ENCODE data around the gene CFAP54. TPM values are rescaled to one million over a fixed set of nuclear protein-coding genes. Genes with fewer than 3 reads are reported as not detected.
"Not testable (repeated sequence)": the region's sequence is repeated elsewhere in the genome, so short reads cannot be mapped to it uniquely, and the experiment has no call there.

CFAP54 gene
- total RNA-seq, 1 donor from 2014 or later = 0.73 TPM

DNA sequence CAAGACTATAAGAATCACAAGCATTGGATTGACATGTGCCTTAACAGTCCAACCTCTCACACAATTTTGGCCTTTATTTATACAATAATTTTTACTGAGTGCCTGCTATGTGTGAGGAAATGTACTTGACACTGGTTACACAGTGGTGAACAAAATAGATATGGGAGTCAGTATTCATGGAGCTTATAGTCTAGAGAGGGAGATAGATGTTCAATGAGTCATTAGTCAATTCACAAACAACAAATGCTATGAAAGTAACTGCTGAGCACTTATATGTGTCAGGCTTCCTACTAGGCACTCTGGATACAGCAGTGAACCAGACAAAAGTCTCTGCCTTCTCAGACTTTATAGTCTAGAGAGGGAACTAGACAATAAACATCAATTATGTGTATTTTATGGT is 3.7 kb downstream of the CFAP54 start:
- no peaks in the 10 kb centered on the region for H3K27me3 Mint-ChIP-seq (ENCODE audit: unreplicated experiment)
- H3K9me3 Mint-ChIP-seq (ENCODE audit: unreplicated experiment) = no peaks in the 10 kb centered on the region
- peak; percentile 13 for DNase-seq (ENCODE audit: extremely low spot score, unreplicated experiment)
- no peak for TF ChIP-seq CTCF (IDR thresholded peaks at IDR 0.05)
- H3K4me1 Mint-ChIP-seq (ENCODE audit: unreplicated experiment) = peaks cover 11% of the 10 kb centered on the region
- H3K27ac Mint-ChIP-seq (ENCODE audit: unreplicated experiment) = no peak overlapping the region
- H3K36me3 Mint-ChIP-seq (ENCODE audit: unreplicated experiment) = no peaks in the 10 kb centered on the region
- no peak overlapping the region for H3K4me3 Mint-ChIP-seq (ENCODE audit: unreplicated experiment)

DNA sequence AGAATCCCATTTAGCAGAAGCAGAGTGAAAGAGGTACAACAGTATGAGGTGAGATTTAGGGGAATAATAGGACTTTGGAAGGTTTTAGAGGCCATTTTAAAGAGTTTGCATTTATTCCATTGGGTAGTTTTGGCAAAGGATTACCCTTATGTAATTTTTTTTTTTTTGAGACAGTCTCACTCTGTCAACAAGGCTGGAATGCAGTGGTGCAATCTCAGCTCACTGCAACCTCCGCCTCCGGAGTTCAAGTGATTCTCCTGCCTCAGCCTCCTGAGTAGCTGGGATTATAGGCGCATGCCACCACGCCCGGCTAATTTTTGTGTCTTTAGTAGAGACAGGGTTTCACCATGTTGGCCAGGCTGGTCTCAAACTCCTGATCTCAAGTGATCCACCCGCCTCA is 4.8 kb downstream of the CFAP54 start:
- H3K36me3 Mint-ChIP-seq (ENCODE audit: unreplicated experiment); H3K9me3 Mint-ChIP-seq (ENCODE audit: unreplicated experiment); H3K4me3 Mint-ChIP-seq (ENCODE audit: unreplicated experiment); H3K4me1 Mint-ChIP-seq (ENCODE audit: unreplicated experiment); H3K27me3 Mint-ChIP-seq (ENCODE audit: unreplicated experiment); H3K27ac Mint-ChIP-seq (ENCODE audit: unreplicated experiment): not testable (repeated sequence)
- DNase-seq (ENCODE audit: extremely low spot score, unreplicated experiment) = peak; percentile 13

DNA sequence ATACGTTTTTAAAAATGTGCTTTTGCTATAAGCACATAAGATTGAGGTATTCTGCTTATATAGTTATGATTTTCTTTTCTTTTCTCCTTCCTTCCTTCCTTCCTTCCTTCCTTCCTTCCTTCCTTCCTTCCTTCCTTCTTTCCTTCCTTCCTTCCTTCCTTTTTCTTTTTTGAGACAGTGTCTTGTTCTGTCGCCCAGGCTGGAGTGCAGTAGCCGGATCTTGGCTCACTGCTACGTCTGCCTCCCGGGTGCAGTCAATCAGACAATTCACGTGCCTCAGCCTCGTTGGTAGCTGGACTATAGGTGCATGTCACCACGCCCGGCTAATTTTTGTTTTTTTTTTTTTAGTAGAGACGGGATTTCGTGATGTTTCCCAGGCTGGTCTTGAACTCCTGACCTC is 5.8 kb downstream of the CFAP54 start:
- Mint-ChIP-seq H3K9me3 (ENCODE audit: unreplicated experiment) (peaks cover 3% of the 10 kb centered on the region), H3K36me3 (ENCODE audit: unreplicated experiment) (no peaks in the 10 kb centered on the region), H3K4me1 (ENCODE audit: unreplicated experiment) (peaks cover 2% of the 10 kb centered on the region), H3K27ac (ENCODE audit: unreplicated experiment) (no peak overlapping the region), H3K4me3 (ENCODE audit: unreplicated experiment) (no peak overlapping the region), H3K27me3 (ENCODE audit: unreplicated experiment) (no peaks in the 10 kb centered on the region)
- no peak for TF ChIP-seq CTCF (IDR thresholded peaks at IDR 0.05)
- DNase-seq (ENCODE audit: extremely low spot score, unreplicated experiment) = peak; percentile 36

GRCh38 chr12:96495841-96496545 is 6.6 kb downstream of the CFAP54 start:
- H3K27me3 Mint-ChIP-seq (ENCODE audit: unreplicated experiment) = no peaks in the 10 kb centered on the region
- no peak overlapping the region for H3K27ac Mint-ChIP-seq (ENCODE audit: unreplicated experiment)
- H3K9me3 Mint-ChIP-seq (ENCODE audit: unreplicated experiment) = peaks cover 4% of the 10 kb centered on the region
- no peak for DNase-seq (ENCODE audit: extremely low spot score, unreplicated experiment)
- no peaks in the 10 kb centered on the region for H3K36me3 Mint-ChIP-seq (ENCODE audit: unreplicated experiment)
- H3K4me1 Mint-ChIP-seq (ENCODE audit: unreplicated experiment) = peaks cover 5% of the 10 kb centered on the region
- TF ChIP-seq CTCF (IDR thresholded peaks at IDR 0.05) = no peak
- no peak overlapping the region for H3K4me3 Mint-ChIP-seq (ENCODE audit: unreplicated experiment)

DNA sequence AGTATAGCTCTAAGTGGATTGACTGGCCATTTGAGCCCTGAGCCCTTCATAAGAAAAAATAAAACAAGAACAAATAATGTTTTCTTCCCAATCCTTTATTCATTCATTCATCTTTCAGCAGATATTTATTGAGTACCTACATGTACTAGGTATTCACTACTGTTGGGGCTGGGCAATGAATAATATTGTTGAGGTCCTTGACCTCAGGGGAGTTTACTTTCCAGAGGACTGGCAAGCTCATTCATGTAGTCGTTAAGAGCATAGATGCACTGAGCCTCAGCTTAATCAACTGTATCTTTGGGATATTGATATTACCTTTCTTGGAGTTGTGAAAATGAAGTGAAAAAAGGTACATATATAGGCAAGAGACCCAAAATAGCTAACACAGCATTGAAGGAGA is 7.6 kb downstream of the CFAP54 start:
- TF ChIP-seq CTCF (IDR thresholded peaks at IDR 0.05) = no peak
- DNase-seq (ENCODE audit: extremely low spot score, unreplicated experiment) = no peak
- no peaks in the 10 kb centered on the region for H3K36me3 Mint-ChIP-seq (ENCODE audit: unreplicated experiment)
- peaks cover 14% of the 10 kb centered on the region for H3K4me1 Mint-ChIP-seq (ENCODE audit: unreplicated experiment)
- H3K4me3 Mint-ChIP-seq (ENCODE audit: unreplicated experiment) = no peak overlapping the region
- H3K27me3 Mint-ChIP-seq (ENCODE audit: unreplicated experiment) = no peaks in the 10 kb centered on the region
- H3K27ac Mint-ChIP-seq (ENCODE audit: unreplicated experiment) = no peak overlapping the region
- H3K9me3 Mint-ChIP-seq (ENCODE audit: unreplicated experiment) = peaks cover 4% of the 10 kb centered on the region
